GM18526 (cell line): ENCODE results near the gene RCAN1.

ENCODE experiments used
- POLR2A ChIP-seq: IDR thresholded peaks from 3 replicates; pipeline ENCODE4 v1.6.1; 2011; ENCODE audit not compliant: insufficient read length; ENCODE audit errors: extremely low read depth

RCAN1 gene

DNA sequence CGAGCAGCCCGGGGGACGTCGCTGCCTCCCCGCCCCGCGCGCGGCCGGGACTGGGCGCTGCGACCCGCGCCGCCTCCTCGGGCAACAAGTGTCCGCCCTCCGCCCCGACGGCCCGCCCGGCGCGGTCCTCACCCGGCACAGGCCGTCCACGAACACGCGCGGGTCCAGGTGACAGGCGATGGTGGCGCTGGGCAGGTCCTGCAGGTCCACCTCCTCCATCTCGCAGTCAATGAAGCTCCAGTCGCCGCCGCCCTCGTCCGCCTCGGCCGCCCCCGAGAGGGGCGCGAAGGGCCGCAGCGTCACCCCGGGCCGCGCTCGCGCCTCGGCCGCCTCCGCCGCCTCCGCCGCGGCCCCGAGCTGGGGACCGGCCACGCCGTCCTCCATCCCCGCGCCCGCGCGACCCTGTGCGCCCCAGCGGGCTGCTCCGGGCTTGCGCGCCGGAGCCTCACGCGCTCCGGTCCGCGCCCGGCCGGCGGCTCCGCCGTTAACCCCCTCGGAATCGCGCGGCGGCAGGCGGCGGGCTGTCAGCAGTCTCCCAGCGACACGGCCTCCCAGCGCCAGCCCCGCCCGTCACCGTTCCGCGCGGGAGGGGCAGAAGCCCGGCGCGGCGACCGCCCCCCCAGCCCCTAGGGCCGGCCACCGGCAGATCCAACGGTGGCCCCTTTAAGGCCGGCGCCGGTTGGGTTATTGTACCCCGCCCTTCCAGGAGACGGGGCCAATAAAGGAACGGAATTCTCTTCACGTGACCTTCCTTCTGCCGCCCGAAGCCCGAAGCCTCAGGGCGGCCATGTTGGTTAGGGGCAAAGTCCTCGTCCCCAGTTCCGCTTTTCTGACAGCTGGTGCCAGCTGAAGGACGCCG lies at the start of gene RCAN1:
Gene RCAN1, minus strand, starts transcription at position 486 of the 859 bp plus-strand sequence. Its CDS starts 102 bp downstream, at position 384.
- peak; percentile 10 for TF ChIP-seq POLR2A

DNA sequence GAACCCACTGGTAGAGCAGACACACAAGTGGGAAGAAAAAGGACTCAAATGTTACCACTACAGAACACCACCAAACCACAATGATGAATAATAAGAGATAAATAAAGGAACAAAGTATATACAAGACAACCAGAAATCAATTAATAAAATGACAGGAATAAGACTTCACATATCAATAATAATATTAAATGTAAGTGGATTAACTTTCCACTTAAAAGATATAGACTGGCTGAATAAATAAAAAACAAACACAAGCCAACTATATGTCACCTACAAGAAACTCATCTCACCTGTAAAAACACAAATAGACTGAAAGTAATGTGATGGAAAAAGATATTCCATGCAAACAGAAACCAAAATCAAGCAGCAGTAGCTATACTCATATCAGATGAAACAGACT lies 46.9 kb upstream of the RCAN1 start:
- no peak for TF ChIP-seq POLR2A

DNA sequence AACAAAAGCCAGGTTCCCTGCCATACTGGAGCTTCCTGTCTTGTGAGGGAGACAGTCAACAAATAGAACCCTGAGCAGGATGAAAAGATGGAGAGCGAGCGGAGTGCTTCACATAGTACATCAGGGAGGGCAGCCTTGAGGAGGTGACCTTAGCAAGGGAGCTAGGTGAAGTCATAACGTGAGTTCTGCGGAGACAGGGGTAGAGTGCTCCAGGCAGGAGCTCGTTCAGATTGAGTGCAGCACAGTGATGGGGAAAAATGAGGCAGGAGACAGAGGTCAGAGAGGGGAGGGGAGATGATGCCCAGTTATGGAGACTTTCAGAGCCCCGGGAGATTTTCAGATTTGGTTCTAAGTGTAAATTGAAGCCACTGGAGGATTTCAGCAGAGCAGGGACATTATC lies 38.6 kb upstream of the RCAN1 start:
- no peak for TF ChIP-seq POLR2A

DNA sequence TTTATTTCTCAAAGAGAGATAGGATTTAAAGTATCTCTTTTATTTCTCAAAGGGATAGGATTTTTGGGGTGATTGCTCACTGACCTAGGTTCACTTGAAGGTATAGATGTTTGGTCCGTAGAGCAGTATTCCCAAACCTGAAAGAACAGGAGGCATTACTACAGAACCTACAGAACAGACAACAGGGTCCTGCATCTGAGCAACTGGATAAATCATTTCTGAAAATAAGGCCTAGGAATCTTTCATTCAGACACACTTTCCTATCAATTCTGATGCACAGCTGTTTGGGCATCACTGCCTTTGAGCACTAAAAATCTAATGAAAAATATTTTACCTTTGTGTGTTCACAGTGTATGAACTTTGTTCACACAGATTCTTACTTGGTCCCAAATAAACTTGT lies 36.7 kb upstream of the RCAN1 start:
- TF ChIP-seq POLR2A, result no peak

DNA sequence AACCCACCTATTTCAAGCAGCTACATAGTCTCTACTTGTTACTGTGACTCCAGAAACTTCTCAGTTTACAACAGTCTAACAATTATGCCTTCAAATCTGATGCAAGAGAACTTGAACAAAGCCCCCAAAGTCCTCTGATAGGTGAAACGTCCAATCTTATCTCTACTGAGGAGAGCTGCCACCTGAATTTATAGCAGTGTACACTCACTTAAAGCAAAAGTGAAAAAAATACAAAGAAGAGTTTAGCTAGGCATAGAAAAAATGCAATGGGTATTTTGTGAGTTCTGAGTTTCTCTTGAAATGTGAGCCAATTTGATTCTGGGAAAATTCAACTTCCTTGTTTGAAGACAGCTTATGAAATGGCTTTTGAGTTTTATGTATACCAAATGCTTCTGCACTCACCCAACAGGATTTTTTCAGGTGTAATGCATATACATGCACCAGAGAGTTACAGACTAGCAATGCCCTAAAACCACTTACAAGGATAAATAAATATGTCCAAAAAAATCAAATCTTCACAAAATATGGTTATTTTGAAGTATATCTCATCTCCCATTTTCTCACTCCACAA lies 36.0 kb upstream of the RCAN1 start:
- no peak for TF ChIP-seq POLR2A

DNA sequence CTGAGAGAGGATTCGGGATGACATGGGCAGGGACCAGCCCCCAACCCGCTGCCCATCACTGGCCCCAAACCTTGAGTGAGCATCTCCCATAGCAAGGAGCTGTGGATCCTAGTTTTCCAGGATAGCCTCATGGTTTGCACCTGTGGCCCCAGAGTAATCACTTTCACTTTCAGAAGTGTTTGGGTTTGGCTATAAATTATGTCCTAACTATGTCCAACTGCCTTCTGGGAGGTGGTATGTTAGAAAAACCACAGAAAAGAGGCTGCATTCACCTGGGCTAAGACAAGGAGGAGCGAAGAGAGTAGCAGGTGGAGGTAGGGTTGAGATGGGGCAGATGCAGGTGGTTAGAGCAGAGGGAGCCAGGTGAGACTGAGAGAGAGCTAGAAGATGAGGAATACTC lies 34.5 kb upstream of the RCAN1 start:
- TF ChIP-seq POLR2A, result no peak

DNA sequence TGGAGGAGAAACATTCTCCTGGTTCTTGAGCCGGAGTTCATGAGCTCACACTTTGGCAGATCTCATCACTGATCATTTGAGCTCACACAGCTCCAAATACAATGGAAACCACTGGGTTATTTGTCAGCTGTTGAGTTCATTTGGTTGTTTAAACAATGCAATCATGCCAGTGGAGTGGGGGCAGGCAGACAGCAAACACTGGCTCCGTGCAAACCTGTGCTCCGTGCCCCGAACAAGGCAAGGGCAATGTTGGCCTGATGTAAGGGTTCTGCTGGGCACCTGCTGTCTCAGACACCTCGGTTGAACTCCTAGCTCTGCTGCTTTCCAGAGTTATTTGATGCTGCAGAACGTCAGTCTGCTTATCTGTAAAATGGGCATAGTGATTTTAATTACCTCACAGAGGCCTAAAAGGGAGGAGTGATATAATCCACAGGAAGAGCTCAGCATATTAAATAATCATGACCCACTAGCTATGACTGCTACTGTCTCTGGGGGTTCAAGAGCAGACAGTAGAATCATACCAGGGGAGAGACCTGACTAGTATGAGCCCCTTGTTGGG lies 33.9 kb upstream of the RCAN1 start:
- TF ChIP-seq POLR2A, result no peak

DNA sequence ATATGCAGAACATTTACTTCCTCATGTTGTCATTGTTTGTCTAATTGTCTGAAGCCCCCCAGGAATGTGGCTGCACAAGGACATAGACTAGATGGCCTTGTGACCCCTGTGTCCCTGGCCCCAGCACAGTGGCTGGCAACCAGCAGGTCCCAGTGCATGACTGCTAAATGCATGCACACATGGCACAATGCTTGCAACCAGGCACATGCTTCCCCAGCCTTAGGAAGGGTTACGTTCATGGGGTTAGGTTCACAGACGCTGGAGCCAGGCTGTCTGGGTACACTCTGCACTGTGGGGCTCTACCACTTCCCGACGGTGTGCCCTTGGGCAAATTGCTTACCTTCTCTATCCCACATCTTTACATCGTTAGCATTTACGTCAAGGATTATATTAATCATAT lies 32.6 kb upstream of the RCAN1 start:
- no peak for TF ChIP-seq POLR2A

DNA sequence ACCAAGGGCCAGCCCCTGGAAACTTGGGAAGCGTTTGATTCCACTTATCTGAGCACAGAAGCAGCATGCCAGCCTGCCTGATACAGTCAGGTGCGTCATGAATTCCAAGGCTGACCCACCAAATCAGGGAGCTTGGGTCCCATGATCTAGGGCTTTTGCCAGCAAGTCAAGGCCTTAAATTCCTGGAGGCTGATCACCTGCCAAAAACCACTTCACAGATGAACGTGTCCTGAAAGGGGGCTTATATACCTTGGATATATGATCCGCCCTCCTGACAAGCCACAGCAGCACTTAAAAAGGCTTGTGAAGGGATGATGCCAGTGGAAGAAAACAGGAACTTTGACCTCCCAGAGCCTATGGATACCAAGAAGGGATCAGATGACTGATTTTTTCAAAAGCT lies 29.9 kb upstream of the RCAN1 start:
- no peak for TF ChIP-seq POLR2A

DNA sequence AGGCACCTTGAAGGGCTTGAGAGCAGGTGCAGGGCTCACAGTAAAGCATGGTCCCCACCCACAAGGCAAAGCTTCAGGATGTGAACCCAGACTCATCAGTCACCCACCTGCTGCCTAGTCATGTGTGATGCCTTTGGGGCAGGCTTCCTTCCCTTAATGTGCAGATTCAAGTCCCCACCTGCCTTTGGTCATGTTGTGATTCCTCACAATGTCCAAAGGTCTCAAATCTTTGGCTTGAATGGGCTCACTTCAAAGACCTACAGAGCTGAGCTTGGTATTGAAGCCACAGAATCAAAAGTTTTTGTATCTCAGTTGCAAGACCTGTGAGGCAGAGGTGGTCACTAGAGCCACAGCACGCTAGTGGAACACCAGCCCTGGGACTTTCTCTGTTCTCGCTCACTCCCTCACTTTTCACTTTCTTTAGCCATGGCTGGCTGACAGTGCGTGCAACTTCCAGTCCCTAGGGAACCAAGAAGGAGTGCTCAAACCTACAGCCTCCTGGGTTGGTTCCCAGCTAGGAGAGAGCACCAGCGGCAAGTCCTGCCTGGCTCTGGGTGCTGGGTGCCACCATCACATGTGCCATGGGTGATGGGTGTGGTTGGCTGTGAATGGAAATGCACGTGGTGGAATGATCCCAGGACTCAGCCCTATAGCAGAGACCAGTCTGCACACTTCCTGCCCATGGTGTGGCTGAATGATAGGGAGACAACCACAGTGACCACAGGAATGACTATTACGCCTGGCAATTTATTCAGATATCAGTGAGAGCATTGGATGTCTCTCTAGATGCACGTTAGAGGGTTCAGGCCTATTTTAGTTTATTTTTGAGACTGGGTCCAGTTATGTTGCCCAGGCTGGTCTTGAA lies 27.5 kb upstream of the RCAN1 start:
- no peak for TF ChIP-seq POLR2A

DNA sequence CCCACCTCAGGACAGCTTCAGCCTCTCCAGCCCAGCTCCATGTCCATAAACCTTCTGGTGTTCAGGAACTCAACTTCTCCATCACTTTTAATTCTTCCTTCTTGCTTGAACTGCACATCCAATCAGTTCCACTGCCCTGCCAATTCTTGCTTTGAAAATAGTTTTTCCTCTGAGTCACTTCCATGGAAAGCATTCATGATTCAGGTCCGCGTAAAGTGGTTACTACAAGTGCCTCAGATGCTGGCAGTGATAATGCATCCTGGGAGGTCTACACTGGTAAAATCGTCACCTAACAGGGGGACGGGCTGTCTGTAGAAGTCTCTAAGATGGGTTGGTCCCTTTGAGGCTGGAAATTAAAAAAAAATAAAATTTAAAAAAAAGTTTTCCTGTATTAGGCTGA lies 25.9 kb upstream of the RCAN1 start:
- no peak for TF ChIP-seq POLR2A

DNA sequence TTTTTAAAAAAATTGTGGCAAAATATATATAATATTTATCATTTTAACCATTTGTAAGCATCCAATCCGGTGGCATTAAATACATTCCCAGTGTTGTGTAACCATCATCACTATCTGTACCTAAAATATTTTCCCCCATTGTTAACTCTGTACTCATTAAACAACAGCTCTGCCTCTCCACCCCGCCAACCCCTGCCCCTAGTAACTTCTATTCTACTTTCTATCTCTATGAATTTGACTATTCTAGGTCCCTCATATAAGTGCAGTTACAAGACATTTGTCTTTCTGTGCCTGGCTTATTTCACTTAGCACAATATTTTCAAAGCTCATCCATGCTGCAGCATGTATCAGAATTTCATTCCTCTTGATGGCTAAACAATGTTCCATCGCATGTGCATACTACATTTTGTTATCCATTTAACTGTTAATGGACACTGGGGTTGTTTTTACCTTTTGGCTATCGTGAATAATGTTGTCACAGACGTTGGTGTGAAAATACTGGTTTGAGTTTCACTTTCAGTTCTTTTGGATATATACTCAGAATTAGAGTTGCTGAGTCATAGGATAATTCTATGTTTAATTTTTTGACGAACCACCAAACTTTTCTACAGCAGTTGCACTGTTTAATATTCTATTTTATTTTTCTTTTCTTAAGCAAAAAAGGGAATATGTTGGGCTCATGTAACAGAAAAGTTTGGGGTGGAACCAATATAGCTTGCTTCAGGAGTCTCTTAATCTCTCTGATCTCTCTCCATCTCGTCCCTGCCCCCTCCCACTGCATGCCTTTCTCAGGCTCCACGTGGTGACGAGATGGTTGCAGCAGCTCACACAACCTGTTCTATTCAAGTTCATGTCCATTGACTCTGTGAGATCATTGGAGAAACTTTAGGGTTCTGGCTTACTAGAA lies 25.2 kb upstream of the RCAN1 start:
- TF ChIP-seq POLR2A, result no peak

DNA sequence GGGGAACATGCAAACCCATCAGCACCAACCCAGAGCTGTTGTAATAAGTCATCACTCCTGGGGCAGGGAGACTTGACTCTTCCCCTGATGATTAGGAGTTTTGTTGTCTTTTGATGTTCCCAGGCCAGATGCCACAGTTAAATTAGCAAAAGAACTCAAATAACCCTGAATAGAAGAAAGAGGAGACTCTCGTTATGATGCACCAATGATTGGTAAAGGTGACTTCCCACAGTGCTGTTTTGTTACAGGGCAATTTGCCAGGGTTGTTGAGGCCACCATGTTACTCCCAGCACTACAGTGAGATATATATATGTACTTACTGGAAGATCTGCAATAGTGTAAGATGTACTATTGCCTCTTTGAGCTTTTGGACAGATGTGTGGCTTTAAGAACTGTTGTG lies 24.3 kb upstream of the RCAN1 start:
- TF ChIP-seq POLR2A, result no peak

DNA sequence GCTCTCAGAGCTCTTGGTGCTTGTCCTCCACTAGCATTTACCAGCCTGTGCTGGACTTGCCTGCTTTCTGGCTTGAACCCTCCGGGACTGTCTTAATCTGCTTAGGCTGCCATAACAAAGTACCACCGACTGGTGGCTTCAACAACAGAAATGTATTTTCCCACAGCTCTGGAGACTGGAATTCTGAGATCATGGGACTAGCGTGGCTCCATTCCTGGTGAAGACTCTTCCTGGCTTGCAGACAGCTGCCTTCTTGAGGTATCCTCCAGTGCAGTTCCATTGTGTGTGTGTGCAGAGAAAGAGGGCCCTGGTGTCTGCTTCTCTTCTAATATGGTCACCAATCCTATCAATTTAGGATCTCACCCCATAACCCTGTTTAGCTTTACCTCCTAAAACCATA lies 22.0 kb upstream of the RCAN1 start:
- TF ChIP-seq POLR2A, result no peak
